ENCODE measurements around the gene CBARP.
"Not testable (repeated sequence)": the region's sequence is repeated elsewhere in the genome, so short reads cannot be mapped to it uniquely, and the experiment has no call there.

The CBARP gene

GRCh38 chr19:1247748-1248138 lies 9.9 kb upstream of the CBARP start:
- CTCF ChIA-PET = interaction anchor here (9.7 kb wide), 1 partner anchor 17 kb away, joined by 626 read pairs; the partner anchor contains the start of gene CIRBP
- POLR2A ChIA-PET = no interaction called here
- no peak for DNase-seq (ENCODE audit: low read depth, low spot score)
- no peak for TF ChIP-seq CTCF (IDR thresholded peaks at IDR 0.05; ENCODE audit: insufficient read depth, low read length, missing control alignments)
- peak overlapping the region; percentile 76 for H3K4me3 ChIP-seq (ENCODE audit: low read depth, low read length)

- DNase-seq (ENCODE audit: low read depth, low spot score); H3K4me3 ChIP-seq (ENCODE audit: low read depth, low read length): not testable (repeated sequence)
- CTCF ChIA-PET = interaction anchor here (9.7 kb wide), 1 partner anchor 18 kb away, joined by 626 read pairs; the partner anchor contains the start of gene CIRBP
- POLR2A ChIA-PET = interaction anchor here (1.1 to 1.3 kb wide), 3 partner anchors 18 to 23 kb away, joined by 4 to 15 read pairs (median 5); partner anchors contain the start of gene CIRBP
These were observed 8.7 kb upstream of the CBARP start for GRCh38 chr19:1246265-1247087.

GRCh38 chr19:1245494-1246264 lies 7.9 kb upstream of the CBARP start:
- H3K4me3 ChIP-seq (ENCODE audit: low read depth, low read length) = no peak overlapping the region
- TF ChIP-seq CTCF (IDR thresholded peaks at IDR 0.05; ENCODE audit: insufficient read depth, low read length, missing control alignments) = no peak
- ChIA-PET POLR2A (interaction anchor here (1.1 to 3.0 kb wide), 5 partner anchors 19 to 24 kb away, joined by 4 to 96 read pairs (median 15); partner anchors contain the start of gene CIRBP), CTCF (interaction anchor here (1.5 to 9.7 kb wide), 3 partner anchors 19 to 137 kb away, joined by 5 to 626 read pairs (median 46); partner anchors contain the start of genes CIRBP and NDUFS7)
- no peak for DNase-seq (ENCODE audit: low read depth, low spot score)

- CTCF ChIA-PET = interaction anchor here (0.6 to 9.7 kb wide), 41 partner anchors 8 to 321 kb away, joined by 3 to 626 read pairs (median 5); partner anchors contain the start of genes CIRBP, CNN2, FAM174C and NDUFS7
- no peak for TF ChIP-seq CTCF (IDR thresholded peaks at IDR 0.05; ENCODE audit: insufficient read depth, low read length, missing control alignments)
- DNase-seq (ENCODE audit: low read depth, low spot score) = no peak
- no peak overlapping the region; the same call in 1 of the 2 replicates for H3K4me3 ChIP-seq (ENCODE audit: low read depth, low read length)
- POLR2A ChIA-PET = interaction anchor here (0.6 to 3.0 kb wide), 13 partner anchors 8 to 228 kb away, joined by 3 to 96 read pairs (median 6); partner anchors contain the start of genes CIRBP and FAM174C
These were observed 7.1 kb upstream of the CBARP start for GRCh38 chr19:1244693-1245451.

DNA sequence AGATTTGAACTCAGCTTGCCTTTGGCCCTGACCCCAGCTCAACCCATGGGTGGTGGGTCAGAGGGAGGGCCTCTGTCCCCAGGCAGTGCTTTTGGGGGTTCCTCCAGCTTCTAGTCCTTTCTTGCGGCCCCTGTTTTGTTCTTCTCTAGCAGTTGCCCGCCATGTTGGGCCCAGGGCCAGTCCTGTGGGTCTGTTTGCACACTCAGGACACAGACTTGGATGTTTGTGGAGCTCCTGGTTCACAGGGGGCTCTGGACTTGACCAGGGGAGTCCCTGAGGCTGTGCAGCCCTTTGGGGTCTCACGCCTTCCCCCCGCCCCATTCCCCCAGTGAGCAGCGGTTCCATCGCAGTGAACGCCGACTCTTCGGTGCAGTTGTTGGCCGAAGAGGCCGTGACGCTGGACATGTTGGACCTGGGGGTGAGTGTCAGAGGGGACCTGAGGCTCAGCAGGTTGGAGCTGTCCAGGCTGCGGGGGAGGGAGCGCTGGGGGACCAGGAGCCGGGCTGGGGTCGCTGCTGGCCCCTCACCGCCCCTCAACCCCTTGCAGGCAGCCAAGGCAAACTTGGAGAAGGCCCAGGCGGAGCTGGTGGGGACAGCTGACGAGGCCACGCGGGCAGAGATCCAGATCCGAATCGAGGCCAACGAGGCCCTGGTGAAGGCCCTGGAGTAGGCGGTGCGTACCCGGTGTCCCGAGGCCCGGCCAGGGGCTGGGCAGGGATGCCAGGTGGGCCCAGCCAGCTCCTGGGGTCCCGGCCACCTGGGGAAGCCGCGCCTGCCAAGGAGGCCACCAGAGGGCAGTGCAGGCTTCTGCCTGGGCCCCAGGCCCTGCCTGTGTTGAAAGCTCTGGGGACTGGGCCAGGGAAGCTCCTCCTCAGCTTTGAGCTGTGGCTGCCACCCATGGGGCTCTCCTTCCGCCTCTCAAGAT lies 6.2 kb upstream of the CBARP start:
- CTCF ChIA-PET = interaction anchor here (0.6 to 9.7 kb wide), 49 partner anchors 8 to 320 kb away, joined by 3 to 626 read pairs (median 4); partner anchors contain the start of genes CIRBP, CNN2, FAM174C and NDUFS7
- no peak overlapping the region for H3K4me3 ChIP-seq (ENCODE audit: low read depth, low read length)
- TF ChIP-seq CTCF (IDR thresholded peaks at IDR 0.05; ENCODE audit: insufficient read depth, low read length, missing control alignments) = peak; percentile 96
- POLR2A ChIA-PET = interaction anchor here (0.6 to 3.0 kb wide), 12 partner anchors 9 to 228 kb away, joined by 3 to 96 read pairs (median 6); partner anchors contain the start of genes CIRBP and FAM174C
- no peak for DNase-seq (ENCODE audit: low read depth, low spot score)

All from AG04449 (cell line).